ENCODE data around the gene TMEM115.

GRCh38 chr3:50323092-50323600, 36.2 kb downstream of the TMEM115 start:
- TF ChIP-seq, protein P1, sequence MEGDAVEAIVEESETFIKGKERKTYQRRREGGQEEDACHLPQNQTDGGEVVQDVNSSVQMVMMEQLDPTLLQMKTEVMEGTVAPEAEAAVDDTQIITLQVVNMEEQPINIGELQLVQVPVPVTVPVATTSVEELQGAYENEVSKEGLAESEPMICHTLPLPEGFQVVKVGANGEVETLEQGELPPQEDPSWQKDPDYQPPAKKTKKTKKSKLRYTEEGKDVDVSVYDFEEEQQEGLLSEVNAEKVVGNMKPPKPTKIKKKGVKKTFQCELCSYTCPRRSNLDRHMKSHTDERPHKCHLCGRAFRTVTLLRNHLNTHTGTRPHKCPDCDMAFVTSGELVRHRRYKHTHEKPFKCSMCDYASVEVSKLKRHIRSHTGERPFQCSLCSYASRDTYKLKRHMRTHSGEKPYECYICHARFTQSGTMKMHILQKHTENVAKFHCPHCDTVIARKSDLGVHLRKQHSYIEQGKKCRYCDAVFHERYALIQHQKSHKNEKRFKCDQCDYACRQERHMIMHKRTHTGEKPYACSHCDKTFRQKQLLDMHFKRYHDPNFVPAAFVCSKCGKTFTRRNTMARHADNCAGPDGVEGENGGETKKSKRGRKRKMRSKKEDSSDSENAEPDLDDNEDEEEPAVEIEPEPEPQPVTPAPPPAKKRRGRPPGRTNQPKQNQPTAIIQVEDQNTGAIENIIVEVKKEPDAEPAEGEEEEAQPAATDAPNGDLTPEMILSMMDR (IDR thresholded peaks at IDR 0.05) = no peak
- no peak for TF ChIP-seq POLR2A (IDR thresholded peaks at IDR 0.05)
